CD4-positive, alpha-beta T cell treated with Interleukin-6 at 100 ng/mL for 8 hours (primary cell): ENCODE data around the gene FAM3A.

Experiments
- DNase-seq: peaks from one replicate; pipeline ENCODE4 v3.0.0-alpha.2; 2020; ENCODE audit warnings: mixed read lengths, low spot score

The FAM3A gene

GRCh38 chrX:154534526-154535322 lies 18.7 kb upstream of the FAM3A start:
- DNase-seq = peak; percentile 90

GRCh38 chrX:154532690-154533089 lies 16.7 kb upstream of the FAM3A start:
- DNase-seq = no peak

GRCh38 chrX:154531626-154532025 lies 15.6 kb upstream of the FAM3A start:
- no peak for DNase-seq

GRCh38 chrX:154530286-154530685 lies 14.3 kb upstream of the FAM3A start:
- DNase-seq = no peak

- DNase-seq = no peak
Measured at GRCh38 chrX:154529206-154529612, 13.2 kb upstream of the FAM3A start.

GRCh38 chrX:154526901-154527675 lies 11.1 kb upstream of the FAM3A start:
- DNase-seq = peak; percentile 56

GRCh38 chrX:154525606-154526490 lies 9.8 kb upstream of the FAM3A start:
- no peak for DNase-seq

GRCh38 chrX:154519389-154519788 lies 3.4 kb upstream of the FAM3A start:
- DNase-seq = no peak

GRCh38 chrX:154517101-154517781 lies 1.2 kb upstream of the FAM3A start:
- DNase-seq = no peak

GRCh38 chrX:154516656-154517100 lies 646 bp upstream of the FAM3A start:
- DNase-seq = no peak

- no peak for DNase-seq
Measured at GRCh38 chrX:154515090-154515965, 704 bp downstream of the FAM3A start.

- DNase-seq = no peak
Measured at GRCh38 chrX:154513716-154514115, 2.3 kb downstream of the FAM3A start.

- DNase-seq = no peak
Measured at GRCh38 chrX:154512879-154513553, 3.0 kb downstream of the FAM3A start.

- no peak for DNase-seq
Measured at GRCh38 chrX:154511761-154512160, 4.3 kb downstream of the FAM3A start.

GRCh38 chrX:154509455-154509854 lies 6.6 kb downstream of the FAM3A start:
- DNase-seq = no peak

- no peak for DNase-seq
Measured at GRCh38 chrX:154508384-154508745, 7.7 kb downstream of the FAM3A start.

- DNase-seq = no peak
Measured at GRCh38 chrX:154507673-154508383, 8.2 kb downstream of the FAM3A start.

- no peak for DNase-seq
Measured at GRCh38 chrX:154506483-154507332, 9.3 kb downstream of the FAM3A start.

- DNase-seq = no peak
Measured at GRCh38 chrX:154505734-154506133, 10.3 kb downstream of the FAM3A start.
